ENCODE measurements around the gene SHROOM3.

DNA sequence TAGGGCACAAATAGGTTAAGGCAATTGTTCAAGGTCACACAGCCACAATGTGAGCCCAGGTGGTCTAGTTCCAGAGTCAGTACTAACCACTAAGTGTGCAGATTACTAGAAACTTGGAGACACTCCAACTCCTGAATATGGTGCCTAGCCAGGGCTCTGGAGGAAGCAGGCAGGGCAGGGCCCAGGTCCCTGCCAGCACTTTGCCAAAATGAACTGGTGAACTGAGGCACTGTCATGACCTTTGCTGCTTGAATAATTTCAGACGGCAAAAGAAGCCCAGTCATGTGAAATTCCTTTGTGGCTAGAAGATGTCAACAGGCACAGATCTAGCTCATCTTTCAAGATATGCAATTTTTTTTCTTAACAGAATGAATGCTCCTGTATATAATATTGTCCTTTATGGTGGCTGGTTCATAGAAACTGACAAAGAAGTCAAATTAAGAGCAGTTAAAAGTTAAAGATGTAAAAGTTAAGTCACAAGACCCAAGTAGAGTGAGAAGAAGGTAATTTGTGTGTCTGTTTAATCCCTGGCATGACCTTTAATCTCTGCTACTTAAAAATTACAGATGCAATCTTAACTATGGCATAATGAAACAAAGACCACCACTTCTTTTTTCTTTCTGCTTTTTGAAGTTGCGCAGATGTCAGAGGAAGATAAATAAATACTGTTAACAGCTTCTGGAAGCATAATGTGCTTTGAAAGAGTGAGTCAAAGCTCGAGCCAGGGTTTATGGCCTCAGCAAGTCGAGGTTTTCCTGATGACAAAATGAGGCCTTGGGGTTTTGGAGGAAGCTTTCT is 54.1 kb downstream of the SHROOM3 start:
- TF ChIP-seq, protein P1, sequence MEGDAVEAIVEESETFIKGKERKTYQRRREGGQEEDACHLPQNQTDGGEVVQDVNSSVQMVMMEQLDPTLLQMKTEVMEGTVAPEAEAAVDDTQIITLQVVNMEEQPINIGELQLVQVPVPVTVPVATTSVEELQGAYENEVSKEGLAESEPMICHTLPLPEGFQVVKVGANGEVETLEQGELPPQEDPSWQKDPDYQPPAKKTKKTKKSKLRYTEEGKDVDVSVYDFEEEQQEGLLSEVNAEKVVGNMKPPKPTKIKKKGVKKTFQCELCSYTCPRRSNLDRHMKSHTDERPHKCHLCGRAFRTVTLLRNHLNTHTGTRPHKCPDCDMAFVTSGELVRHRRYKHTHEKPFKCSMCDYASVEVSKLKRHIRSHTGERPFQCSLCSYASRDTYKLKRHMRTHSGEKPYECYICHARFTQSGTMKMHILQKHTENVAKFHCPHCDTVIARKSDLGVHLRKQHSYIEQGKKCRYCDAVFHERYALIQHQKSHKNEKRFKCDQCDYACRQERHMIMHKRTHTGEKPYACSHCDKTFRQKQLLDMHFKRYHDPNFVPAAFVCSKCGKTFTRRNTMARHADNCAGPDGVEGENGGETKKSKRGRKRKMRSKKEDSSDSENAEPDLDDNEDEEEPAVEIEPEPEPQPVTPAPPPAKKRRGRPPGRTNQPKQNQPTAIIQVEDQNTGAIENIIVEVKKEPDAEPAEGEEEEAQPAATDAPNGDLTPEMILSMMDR (IDR thresholded peaks at IDR 0.05; ENCODE audit: insufficient read depth, low read length, poor library complexity, severe bottlenecking), result no peak
- no peak for TF ChIP-seq EZH2phosphoT487 (conservative IDR thresholded peaks at IDR 0.05; ENCODE audit: low read length)
